Hindlimb muscle (tissue), 1 donor: ENCODE data around the gene CBFA2T2. TPM values are rescaled to one million over a fixed set of nuclear protein-coding genes. Genes with fewer than 3 reads are reported as not detected.
A peak's percentile ranks its signal among the peaks of the same experiment; 100 is the strongest.
"Not testable (repeated sequence)": the region's sequence is repeated elsewhere in the genome, so short reads cannot be mapped to it uniquely, and the experiment has no call there.

Experiments used
- DNase-seq: peaks from one replicate; pipeline ENCODE4 v3.0.0-alpha.2; 2013
- polyA plus RNA-seq: library from polyadenylated mRNA; unstranded; fragments of 120-200 nt; gene quantifications from one replicate; pipeline ENCODE4 v1.2.1, GENCODE V29; 2013; ENCODE audit not compliant: insufficient read length

The CBFA2T2 gene
- polyA plus RNA-seq, 1 donor: 17.7 TPM

DNA sequence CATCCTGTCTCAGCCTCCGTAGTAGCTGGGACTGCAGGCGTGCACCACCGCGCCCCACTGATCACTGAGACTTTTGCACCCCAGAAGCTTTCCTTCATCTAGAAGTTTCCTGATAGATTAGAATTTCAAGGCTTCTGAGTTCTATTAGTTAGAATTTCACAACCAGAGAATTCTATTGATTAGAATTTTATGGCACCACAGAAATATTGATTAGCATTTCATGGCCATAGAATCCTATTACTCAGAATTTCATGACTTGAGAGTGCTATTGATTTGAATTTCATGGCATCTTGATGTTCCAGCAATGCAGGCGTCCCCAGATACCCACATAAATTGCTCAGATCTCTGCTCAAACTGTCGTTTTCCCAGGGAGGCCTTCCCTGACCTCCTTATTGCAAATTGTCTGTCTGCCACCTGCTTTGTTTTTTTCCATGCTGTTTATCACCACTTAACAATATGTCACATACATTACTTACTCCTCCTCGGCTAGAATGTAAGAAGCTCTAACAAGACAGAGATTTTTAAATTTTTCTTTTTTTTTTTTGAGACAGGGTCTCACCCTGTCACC lies 16.9 kb upstream of the CBFA2T2 start:
- DNase-seq: no peak

DNA sequence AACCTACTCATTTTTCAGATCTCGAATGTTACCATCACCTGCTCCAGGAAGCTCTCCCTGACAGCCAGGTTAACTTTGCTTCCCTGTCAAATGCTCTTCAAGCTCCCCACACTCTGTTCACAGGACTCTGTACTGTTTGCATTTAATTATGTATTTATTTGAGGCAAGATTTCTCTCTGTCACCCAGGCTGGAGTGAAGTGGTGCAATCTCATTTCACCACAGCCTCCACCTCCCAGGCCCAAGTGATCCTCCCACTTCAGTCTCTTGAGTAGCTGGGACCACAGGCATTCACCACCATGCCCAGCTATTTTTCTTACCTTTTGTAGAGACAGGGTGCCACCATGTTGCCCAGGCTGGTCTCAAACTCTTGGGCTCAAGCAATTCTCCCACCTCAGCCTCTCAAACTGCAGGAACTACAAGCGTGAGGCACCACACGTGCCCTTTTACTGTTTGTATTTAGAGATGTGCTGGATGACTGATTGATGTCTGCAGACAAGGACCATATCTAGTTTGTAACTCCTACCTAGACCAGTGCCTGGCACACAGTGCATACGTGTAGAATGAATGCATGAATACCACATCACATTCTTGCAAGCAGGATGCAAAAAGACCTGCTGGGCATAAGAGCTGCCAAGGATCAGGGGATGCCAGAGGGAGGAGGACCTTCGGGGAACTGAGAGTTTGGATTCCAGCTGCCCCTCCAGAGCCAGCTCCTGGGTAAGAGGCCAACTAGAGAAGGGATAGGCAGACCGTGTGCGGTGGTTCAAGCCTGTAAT lies 15.6 kb upstream of the CBFA2T2 start:
- no peak for DNase-seq

DNA sequence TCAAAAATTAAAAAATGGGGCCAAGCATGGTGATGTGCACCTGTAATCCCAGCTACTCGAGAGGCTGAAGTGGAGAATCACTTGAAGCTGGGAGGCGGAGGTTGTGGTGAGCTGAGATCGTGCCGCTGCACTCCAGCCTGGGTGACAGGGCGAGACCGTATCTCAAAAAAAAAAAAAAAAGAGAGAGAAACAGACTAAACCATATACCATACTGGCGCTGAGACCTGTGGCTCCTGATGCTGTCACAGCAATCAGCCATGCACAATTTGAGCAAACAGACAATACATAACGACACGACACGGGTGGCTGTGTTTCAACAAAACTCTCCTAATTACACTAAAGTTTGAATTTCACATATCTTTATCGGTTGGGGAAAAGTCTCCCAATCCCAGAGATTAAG lies 14.9 kb upstream of the CBFA2T2 start:
- no peak for DNase-seq

DNA sequence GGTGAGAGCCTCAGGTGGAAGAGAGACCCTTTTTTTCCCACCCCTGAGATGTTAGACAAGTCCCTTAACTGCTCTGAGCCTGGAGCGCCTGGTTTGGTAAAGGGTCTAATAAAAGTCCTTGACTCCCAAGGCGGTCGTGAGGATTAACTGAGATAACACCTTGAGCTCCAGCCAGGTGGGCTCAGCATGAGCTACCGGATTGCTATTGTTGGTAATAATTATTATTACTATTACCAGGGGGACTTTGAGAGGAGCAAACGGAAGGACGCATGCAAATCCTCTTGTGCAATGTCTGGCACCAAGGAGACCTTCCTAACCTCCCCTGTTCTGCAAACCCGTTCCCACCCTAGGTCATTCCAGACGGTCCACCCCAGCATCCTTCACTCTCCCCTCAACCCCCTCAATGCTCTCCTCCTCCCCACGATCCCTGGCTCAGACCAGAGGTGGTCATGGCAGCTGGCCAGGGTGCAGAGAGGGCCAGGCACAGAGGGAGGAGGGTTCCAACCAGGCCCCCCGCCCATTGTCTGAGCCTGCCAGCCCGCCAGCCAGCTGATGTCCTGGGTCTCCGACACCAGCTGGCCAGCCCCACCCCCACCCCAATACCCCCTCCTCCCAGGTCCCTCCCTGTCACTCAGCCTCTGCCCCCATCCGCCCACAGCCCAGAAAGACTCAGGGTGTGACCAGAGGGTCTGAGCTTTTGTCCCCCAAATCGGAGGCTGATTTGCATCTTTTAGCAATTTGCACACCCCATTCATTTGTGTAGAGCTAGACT lies 14.3 kb upstream of the CBFA2T2 start:
- DNase-seq: no peak

DNA sequence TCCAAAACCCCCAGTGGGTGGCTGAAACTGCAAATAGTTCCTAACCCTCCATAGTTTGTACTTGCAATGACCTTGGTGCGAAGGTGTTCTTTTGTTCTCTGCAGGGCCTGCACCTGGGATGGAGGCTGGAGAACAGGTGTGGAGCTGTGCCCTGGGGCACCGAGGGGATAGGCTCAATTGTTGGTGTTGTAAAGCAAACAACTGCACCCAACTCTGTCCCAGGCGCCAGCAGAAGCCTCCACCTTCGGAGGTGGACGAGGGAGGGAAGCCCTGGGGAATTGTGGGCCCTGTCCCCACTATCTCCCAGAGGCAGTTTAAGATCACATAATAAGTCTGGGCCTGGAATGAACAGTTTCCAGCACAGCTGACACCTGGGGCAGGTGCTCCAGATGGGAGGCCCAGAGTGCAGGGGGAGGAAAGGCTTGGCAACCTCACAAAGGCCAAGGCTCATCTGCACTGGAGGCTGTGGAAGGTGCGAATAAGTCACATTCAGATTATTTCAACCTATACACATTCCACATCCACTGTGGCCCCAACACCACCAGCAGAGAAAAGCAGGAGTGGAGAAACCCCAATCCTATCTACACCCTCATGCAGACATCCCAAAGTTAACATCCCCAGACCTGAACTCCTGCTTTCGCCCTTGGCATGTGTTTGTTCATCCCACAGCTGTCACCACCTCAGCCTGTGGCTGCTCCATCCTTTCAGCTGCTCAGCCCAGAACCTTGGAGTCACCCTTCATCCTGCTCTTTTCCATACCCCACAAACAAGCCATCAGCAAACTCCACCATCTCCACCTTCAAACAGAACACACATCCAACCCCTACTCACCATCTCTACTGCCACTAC lies 12.3 kb upstream of the CBFA2T2 start:
- no peak for DNase-seq

DNA sequence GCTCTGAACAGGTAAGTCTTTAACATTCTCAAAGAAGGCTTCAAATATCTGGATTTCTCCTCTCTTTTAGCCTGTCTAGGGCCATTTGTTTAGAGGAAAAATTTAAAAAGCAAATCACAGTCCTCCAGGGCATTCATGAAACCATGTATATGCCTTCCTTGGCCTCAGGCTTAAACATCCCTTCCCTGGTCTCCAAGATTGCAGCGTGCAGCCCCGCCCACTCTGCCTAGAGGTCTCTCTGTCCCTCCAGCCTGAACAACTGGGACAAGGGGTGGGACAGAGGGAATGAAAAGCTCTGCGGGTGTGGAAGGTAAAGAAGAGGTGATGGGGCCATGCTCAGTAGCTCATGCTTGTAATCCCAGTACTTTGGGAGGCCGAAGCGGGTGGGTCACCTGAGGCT lies 9.8 kb upstream of the CBFA2T2 start:
- DNase-seq: no peak

DNA sequence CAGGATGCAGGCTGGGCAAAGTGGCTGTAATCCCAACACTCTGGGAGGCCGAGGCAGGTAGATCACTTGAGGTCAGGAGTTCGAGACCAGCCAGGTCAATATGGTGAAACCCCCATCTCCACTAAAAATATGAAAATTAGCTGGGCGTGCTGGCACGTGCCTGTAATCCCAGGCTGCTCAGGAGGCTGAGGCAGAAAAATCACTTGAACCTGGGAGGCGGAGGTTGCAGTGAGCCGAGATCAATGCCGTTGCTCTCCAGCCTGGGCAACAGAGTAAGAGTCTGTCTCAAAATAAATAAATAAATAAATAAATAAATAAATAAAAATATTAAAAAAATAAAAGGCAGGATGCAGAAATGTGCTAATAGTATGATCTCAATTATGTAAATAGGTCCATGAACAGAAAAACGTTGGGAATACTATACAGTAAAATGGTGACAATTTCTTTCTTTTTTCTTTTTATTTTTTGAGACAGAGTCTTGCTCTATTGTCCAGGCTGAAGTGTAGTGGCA lies 8.4 kb upstream of the CBFA2T2 start:
- DNase-seq: no peak

DNA sequence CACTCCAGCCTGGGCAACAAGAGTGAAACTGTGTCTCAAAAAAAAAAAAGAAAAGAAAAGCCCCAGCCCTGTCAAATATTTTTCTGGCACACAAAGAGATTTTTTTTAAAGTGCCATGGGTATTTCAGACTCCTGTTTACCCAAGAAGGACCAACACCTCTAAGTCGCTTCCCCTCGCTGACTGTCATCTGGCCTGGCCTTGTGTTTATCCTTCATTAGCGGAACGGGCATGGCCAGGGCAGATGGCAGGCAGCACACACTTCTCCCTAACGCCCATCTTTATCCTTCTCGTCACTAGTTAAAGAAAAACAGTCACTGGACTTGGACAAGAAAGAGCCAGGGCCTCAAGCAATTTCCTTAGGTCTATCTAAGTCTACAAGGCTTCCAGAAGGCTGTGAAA lies 7.3 kb upstream of the CBFA2T2 start:
- no peak for DNase-seq

DNA sequence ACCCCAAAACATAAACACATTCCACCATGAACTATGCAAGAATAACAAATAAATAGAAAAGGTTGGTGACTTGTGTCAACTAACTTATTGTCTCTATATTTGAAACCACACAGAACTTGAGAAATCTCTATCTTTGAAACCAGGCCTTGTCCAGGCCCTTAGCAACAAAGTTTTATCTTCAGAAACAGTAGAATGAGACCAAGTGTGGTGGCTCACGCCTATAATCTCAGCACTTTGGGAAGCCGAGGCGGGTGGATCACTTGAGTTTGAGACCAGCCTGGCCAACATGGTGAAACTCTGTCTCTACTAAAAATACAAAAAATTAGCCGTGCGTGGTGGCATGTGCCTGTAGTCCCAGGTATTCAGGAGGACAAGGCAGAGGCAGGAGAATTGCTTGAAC lies 6.7 kb upstream of the CBFA2T2 start:
- not testable (repeated sequence) for DNase-seq

DNA sequence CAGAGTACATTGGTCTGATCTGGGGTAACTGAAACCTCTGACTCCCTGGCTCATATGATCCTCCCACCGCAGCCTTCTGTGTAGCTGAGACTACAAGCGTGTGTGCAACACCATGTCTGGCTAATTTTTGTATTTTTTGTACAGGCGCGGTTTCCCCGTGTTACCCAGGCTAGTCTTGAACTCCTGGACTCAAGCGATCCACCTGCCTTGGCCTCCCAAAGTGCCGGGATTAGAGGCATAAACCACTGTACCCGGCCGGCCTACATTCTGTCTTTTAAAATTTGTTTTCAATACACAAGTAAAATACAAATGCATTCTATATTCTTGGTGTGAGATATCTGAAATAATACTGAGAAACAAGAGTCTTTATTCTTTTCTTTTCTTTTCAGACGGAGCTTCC lies 1.7 kb upstream of the CBFA2T2 start:
- DNase-seq: no peak

DNA sequence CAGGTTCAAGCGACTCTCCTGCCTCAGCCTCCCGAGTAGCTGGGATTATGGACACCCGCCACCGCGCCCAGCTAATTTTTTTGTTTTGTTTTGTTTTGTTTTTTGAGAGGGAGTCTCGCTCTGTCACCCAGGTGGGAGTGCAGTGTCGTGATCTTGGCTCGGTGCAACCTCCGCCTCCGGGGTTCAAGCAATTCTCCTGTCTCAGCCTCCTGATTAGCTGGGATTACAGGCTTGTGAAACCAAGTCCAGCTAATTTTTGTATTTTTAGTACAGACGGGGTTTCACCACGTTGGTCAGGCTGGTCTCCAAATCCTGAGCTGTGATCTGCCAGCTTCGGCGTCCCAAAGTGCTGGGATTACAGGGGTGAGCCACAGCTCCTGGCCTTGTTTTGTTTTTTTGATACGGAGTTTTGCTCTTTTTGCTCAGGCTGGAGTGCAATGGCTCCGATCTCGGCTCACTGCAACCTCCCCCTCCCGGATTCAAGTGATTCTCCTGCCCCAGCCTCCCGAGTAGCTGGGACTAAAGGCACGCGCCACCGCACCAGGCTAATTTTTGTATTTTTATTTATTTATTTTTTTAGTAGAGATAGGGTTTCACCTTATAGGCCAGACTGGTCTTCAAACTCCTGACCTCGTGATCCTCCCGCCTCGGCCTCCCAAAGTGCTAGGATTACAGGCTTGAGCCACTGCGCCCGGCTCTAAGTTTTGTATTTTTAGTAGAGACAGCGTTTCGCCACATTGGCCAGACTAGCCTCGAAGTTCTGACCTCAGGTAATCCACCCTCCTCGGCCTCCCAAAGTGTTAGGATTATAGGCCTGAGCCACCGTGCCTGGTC lies 1.0 kb upstream of the CBFA2T2 start:
- not testable (repeated sequence) for DNase-seq

DNA sequence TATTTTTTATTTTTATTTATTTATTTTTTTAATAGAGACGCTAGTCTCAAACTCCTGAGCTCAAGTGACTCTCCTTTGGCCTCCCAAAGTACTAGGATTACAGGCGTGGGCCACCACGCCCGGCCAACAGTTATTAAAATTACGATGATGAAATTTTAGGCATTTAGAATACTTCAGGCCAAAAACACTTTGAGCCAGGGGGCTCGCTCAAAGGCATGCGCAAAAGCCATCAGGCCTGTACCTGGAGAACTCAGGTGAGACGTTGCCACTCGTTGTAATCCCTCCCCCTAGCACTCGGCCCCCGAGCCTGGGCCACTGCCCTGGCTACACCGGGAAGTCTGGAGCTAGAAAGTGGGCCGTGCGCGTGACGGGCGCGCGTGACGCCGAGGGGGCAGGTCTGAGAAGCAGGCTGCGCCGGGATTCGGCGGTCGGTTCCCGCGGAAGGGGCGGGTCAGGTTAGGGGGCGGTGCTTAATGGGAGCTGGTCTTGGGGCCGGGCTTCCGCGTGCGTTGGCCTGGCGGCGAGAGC lies 337 bp upstream of the CBFA2T2 start:
- peak; percentile 98 for DNase-seq

DNA sequence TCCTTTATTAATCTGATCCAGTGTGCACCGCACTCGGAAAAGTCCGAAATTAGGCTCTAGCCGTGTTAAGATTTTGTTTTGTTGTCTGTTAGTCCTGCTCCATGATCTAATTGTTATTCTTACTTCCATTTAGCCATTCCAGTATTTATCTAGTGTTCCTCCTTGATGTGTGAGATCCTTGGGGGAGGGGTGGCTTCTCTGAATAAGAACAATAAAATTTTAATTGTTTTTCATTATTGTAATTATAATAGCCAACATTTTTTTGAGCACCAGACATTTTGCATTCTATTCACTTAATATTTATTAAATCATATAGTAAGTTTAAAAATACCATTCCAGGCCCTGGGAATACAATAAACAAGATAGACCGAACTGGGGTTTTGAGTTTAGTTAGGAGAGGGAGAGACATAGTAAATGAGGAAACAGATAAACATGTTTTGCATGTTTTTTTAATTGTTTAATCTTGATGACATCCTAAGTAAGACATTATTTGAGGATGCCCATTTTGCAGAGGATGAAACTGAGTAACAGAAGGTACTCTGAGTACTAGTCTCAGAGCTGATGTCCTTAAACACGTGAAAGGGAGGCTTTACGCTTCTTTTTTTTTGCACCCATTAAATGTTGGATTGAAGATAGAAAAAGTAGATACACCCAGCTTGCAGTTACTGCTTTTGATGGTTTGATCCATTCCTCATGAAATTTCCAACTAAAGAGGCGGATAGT lies 1.2 kb downstream of the CBFA2T2 start:
- DNase-seq: no peak

DNA sequence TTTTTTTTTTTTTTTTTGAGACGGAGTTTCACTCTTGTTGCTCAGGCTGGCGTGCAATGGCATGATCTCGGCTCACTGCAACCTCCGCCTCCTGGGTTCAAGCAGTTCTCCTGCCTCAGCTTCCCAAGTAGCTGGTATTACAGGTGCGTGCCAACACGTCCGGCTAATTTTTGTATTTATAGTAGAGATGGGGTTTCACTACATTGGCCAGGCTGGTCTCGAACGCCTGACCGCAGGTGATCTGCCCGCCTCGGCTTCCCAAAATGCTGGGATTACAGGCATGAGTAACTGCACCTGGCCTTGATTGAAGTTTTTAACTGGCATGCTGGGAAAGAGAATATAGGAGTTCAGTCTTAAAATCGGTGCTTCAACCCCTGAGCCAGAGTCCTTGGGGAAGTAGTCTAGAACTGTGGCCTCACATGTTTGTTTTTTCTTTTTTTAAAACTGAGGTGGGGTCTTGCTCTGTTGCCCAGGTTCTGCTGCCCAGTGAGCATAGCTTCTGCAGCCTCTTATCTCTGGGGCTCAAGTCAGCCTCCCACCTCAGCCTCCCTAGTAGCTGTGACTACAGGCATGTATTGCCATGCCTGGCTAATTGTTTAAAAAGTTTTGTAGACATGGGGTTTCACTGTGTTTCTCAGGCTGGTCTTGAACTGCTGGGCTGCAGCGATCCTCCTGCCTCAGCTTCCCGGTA lies 3.3 kb downstream of the CBFA2T2 start:
- DNase-seq: no peak

DNA sequence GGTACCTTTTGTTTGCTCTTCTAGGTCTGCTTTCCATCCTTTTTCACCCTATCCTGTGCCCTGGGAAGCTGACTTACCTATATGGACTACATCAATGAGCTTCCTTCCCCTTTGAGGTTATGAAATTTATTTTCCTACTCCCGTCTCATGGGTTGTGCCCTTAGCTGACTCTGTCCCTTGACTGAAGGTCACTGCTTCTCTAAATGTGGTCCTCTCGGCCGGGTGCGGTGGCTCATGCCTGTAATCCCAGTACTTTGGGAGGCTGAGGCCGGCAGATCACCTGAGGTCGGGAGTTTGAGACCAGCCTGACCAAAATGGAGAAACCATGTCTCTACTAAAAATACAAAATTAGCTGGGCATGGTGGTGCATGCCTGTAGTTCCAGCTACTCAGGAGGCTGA lies 6.9 kb downstream of the CBFA2T2 start:
- not testable (repeated sequence) for DNase-seq

DNA sequence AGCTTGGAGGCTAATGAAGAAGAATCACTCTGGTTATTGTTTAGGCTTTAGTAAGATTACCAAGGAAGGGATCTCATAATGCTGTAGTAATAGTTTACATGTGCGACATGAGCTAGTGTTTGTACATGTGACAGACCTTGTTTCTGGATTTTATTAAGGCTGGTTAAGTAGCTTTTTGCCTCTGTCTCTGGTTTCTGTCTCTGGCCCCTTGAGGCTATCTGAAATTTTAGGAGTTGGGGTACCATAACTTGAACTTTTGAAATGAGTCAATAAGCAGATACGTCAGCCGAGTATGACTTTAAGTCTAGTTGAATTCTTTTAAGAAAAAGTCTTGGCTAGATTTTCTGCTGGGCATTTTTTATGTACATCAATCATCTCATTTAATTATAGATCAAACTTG lies 9.5 kb downstream of the CBFA2T2 start:
- no peak for DNase-seq

DNA sequence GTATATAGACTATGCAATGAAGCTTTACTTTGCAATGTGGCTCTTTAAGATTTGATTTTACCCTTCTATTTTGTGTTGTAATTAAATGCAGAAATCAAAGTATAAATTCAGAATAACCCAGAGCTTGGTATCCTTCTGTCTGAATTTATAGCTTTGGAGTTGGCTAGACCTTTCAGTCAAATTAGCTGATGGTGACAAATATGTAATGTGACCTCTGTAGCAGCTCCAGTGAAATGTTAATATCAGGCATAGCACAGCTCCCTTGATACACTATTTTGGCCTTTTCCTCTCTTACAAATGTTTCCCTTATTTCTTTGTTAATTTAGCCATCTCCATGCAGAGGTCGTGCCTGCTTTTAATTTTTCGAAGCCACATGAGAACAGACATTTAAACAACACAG lies 11.1 kb downstream of the CBFA2T2 start:
- no peak for DNase-seq

DNA sequence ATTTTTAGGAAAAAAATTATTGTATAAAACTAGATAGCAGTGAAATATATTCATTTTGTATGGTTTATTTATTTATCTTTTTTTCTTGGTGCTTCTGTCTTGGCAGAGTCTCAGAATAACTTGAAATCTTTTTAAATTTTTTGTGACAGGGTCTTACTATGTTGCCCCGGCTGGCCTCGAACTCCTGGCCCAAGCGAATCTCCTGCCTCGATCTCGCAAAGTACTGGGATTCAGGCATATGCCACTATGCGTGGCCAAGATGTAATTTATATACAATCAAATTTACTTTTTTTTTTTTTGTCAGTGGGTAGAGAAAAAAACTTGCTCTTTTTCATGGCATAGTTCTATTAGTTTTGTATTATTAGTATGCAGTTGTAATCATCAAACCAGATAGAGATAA lies 13.7 kb downstream of the CBFA2T2 start:
- DNase-seq: no peak

DNA sequence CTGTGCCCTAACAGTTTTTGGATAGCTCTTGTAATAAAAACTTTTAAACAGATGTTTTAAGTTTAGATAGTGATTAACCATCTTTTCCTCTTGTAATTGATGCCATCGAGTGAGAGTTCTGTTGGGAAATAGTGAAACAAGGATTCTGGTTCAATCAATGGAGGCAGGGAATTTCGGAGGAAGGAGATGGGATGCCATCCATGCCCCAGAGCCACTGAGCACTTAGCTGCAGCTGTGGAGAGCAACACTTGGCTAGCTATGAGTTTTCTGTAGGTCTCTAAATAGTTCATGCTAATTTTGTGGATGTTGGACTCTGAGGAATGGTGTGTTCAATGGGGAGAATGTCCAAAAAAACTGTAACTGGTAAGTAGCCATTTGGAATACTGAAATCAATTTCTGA lies 16.7 kb downstream of the CBFA2T2 start:
- DNase-seq: no peak

DNA sequence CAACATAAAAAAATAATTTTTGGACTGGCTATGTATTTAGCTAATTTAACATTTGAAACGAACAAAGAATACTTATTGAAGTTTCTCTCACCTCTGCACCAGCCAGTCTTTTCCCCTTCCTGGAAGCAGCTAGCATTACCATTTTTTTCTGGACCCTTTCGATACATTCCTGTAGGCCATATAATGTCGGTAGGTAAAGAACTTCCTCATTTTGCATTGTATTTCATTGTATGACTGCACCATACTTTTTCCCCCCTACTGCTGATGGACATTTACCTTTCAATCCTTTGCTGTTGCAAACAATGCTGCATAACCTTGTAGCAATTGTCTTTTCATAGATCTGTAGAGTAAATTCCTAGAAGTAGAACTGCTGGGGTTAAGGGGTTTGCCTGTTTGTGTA lies 17.6 kb downstream of the CBFA2T2 start:
- DNase-seq: no peak
